ENCODE data around the gene FLT3LG. TPM values are rescaled to one million over a fixed set of nuclear protein-coding genes. Genes with fewer than 3 reads are reported as not detected.
A peak's percentile ranks its signal among the peaks of the same experiment; 100 is the strongest.

Gene FLT3LG
- total and polyA plus RNA-seq, 2 of the 8 experiments (the other 6 are each of a cell fraction or from before 2014, with no cell fraction given): 1.6 to 3.2 TPM

- TF ChIP-seq KDM5A (IDR thresholded peaks at IDR 0.05; ENCODE audit: low read length): no peak
- TF ChIP-seq ATF2 (IDR thresholded peaks at IDR 0.05; ENCODE audit: low read length): 0 out of 2 replicates have a peak, but pooled peaks have one; percentile 68
- no peak for TF ChIP-seq RFX5 (IDR thresholded peaks at IDR 0.05; ENCODE audit: borderline replicate concordance, low read depth, low read length)
- TF ChIP-seq SP1 (IDR thresholded peaks at IDR 0.05; ENCODE audit: low read depth, low read length): 0 out of 2 replicates have a peak, but pooled peaks have one; percentile 7
- TF ChIP-seq SAP30 (IDR thresholded peaks at IDR 0.05; ENCODE audit: insufficient read depth, insufficient replicate concordance, low read length): no peak
- peak; percentile 3; the same call in 1 of the 2 replicates for TF ChIP-seq USF2 (IDR thresholded peaks at IDR 0.05; ENCODE audit: low read length)
- 0 out of 2 replicates have a peak, but pooled peaks have one; percentile 13 for TF ChIP-seq E2F6 (IDR thresholded peaks at IDR 0.05)
- TF ChIP-seq TCF12 (IDR thresholded peaks at IDR 0.05; ENCODE audit: low read depth, low read length): no peak
- no peak for TF ChIP-seq BCL11A (IDR thresholded peaks at IDR 0.05; ENCODE audit: low read depth in 2 of 2, low read length in 2 of 2)
- TF ChIP-seq EP300 (IDR thresholded peaks at IDR 0.05; ENCODE audit: borderline replicate concordance in 1 of 2, low read depth in 2 of 2, low read length in 2 of 2): no peak
- TF ChIP-seq POLR2A (IDR thresholded peaks at IDR 0.05; ENCODE audit: control extremely low read depth in 1 of 2, low read depth in 2 of 2, low read length in 2 of 2): peak; percentile 87 to 93
- no peak for TF ChIP-seq SUZ12 (IDR thresholded peaks at IDR 0.05; ENCODE audit: low read length)
- peak; percentile 99 for TF ChIP-seq POLR2AphosphoS5 (IDR thresholded peaks at IDR 0.05; ENCODE audit: low read depth, low read length)
- TF ChIP-seq SP2 (IDR thresholded peaks at IDR 0.05; ENCODE audit: low read length): no peak
- no peak for TF ChIP-seq MAFK (IDR thresholded peaks at IDR 0.05; ENCODE audit: low read depth, low read length)
- TF ChIP-seq SIRT6 (IDR thresholded peaks at IDR 0.05; ENCODE audit: low read length): peak; percentile 53
- TF ChIP-seq HDAC2 (IDR thresholded peaks at IDR 0.05; ENCODE audit: borderline replicate concordance in 1 of 2, low read depth in 2 of 2, low read length in 2 of 2): no peak
Observed at GRCh38 chr19:49492573-49493405, 18.8 kb downstream of the FLT3LG start (continued).

All from H1 (cell line).